GM21528 (cell line): ENCODE results near the gene RFLNA.
"Not testable (repeated sequence)": the region's sequence is repeated elsewhere in the genome, so short reads cannot be mapped to it uniquely, and the experiment has no call there.

ENCODE experiments used
- ATAC-seq: cut with Tn5 transposase; IDR thresholded peaks from one replicate; pipeline ENCODE4 v1.9.1; 2021; ENCODE audit warnings: mild to moderate bottlenecking, moderate library complexity; ENCODE audit not compliant: unreplicated experiment, low FRiP score

The RFLNA gene

GRCh38 chr12:124317400-124317799, 22.5 kb downstream of the RFLNA start:
- ATAC-seq, result no peak

- ATAC-seq, result no peak
Observed at GRCh38 chr12:124318278-124319020, 23.6 kb downstream of the RFLNA start.

GRCh38 chr12:124319368-124320050, 24.6 kb downstream of the RFLNA start:
- no peak for ATAC-seq

- ATAC-seq, result peak; percentile 72
Observed at GRCh38 chr12:124321040-124321481, 26.2 kb downstream of the RFLNA start.

- no peak for ATAC-seq
Observed at GRCh38 chr12:124321556-124322270, 26.8 kb downstream of the RFLNA start.

- ATAC-seq, result no peak
Observed at GRCh38 chr12:124322271-124322998, 27.5 kb downstream of the RFLNA start.

- not testable (repeated sequence) for ATAC-seq
Observed at GRCh38 chr12:124322999-124323328, 28.1 kb downstream of the RFLNA start.

- no peak for ATAC-seq
Observed at GRCh38 chr12:124323771-124324530, 29.1 kb downstream of the RFLNA start.

- no peak for ATAC-seq
Observed at GRCh38 chr12:124324803-124325705, 30.2 kb downstream of the RFLNA start.

GRCh38 chr12:124326104-124326503, 31.2 kb downstream of the RFLNA start:
- ATAC-seq, result no peak

- no peak for ATAC-seq
Observed at GRCh38 chr12:124326871-124327270, 32.0 kb downstream of the RFLNA start.

GRCh38 chr12:124327362-124328043, 32.6 kb downstream of the RFLNA start:
- no peak for ATAC-seq

GRCh38 chr12:124328116-124328515, 33.2 kb downstream of the RFLNA start:
- ATAC-seq, result no peak

- ATAC-seq, result no peak
Observed at GRCh38 chr12:124328636-124329035, 33.7 kb downstream of the RFLNA start.

GRCh38 chr12:124332058-124332672, 37.3 kb downstream of the RFLNA start:
- no peak for ATAC-seq

GRCh38 chr12:124332900-124333299, 38.0 kb downstream of the RFLNA start:
- ATAC-seq, result no peak

- no peak for ATAC-seq
Observed at GRCh38 chr12:124333724-124334123, 38.8 kb downstream of the RFLNA start.

GRCh38 chr12:124334266-124334665, 39.4 kb downstream of the RFLNA start:
- no peak for ATAC-seq
